Astrocyte (in vitro differentiated cells and primary cell): ENCODE results near the gene CXCL8. TPM values are rescaled to one million over a fixed set of nuclear protein-coding genes. Genes with fewer than 3 reads are reported as not detected.

Experiments
- DNase-seq: peaks from one replicate; pipeline ENCODE4 v3.0.0-alpha.2; 2010; ENCODE audit warnings: low read depth
- FAIRE-seq: peaks from 2 replicates; lab custom pipeline; 2011; peaks lifted over from hg19 to GRCh38; lab: Jason Lieb, UNC
- H2AFZ ChIP-seq: 2 replicates; pipeline ENCODE4 v1.6.0; 2012; ENCODE audit warnings: low read depth, low read length, inconsistent platforms
- H3K27ac ChIP-seq: 2 replicates; pipeline ENCODE4 v1.5.1; 2011; ENCODE audit warnings: low read depth, low read length, inconsistent platforms
- H3K27me3 ChIP-seq: 2 replicates; pipeline ENCODE4 v1.6.0; 2011; ENCODE audit warnings: low read length, inconsistent platforms; ENCODE audit not compliant: insufficient read depth
- H3K36me3 ChIP-seq: 2 replicates; pipeline ENCODE4 v1.5.1; 2011; ENCODE audit warnings: low read length, inconsistent platforms; ENCODE audit not compliant: insufficient read depth
- H3K4me1 ChIP-seq: 2 replicates; pipeline ENCODE4 v1.5.1; 2011; ENCODE audit warnings: low read length, inconsistent platforms; ENCODE audit not compliant: insufficient read depth
- H3K4me2 ChIP-seq: 2 replicates; pipeline ENCODE4 v1.6.0; 2012; ENCODE audit warnings: low read length, inconsistent platforms
- H3K4me3 ChIP-seq: 2 replicates; pipeline ENCODE4 v1.5.1; 2011; ENCODE audit warnings: low read depth, mild to moderate bottlenecking, low read length, inconsistent platforms; ENCODE audit not compliant: insufficient read depth
- H3K79me2 ChIP-seq: 2 replicates; pipeline ENCODE4 v1.6.0; 2012; ENCODE audit warnings: mild to moderate bottlenecking, low read length, inconsistent platforms; ENCODE audit not compliant: insufficient read depth
- H3K9ac ChIP-seq: 2 replicates; pipeline ENCODE4 v1.6.0; 2012; ENCODE audit warnings: mild to moderate bottlenecking, low read length, inconsistent platforms
- H3K9me3 ChIP-seq: 2 replicates; pipeline ENCODE4 v1.5.1; 2012; ENCODE audit warnings: low read depth, mild to moderate bottlenecking, low read length, inconsistent platforms; ENCODE audit not compliant: insufficient read depth
- H4K20me1 ChIP-seq: 2 replicates; pipeline ENCODE4 v1.6.0; 2012; ENCODE audit warnings: low read length, inconsistent platforms; ENCODE audit not compliant: insufficient read depth
- H3K27ac Mint-ChIP-seq: one replicate; pipeline ENCODE4 v1.8.0; 2021; ENCODE audit warnings: mild to moderate bottlenecking, mixed read lengths; ENCODE audit not compliant: unreplicated experiment
- H3K27me3 Mint-ChIP-seq: one replicate; pipeline ENCODE4 v1.8.0; 2021; ENCODE audit warnings: low read depth, mixed read lengths; ENCODE audit not compliant: unreplicated experiment
- H3K36me3 Mint-ChIP-seq: one replicate; pipeline ENCODE4 v1.8.0; 2021; ENCODE audit warnings: low read depth, mixed read lengths; ENCODE audit not compliant: unreplicated experiment
- H3K4me1 Mint-ChIP-seq: one replicate; pipeline ENCODE4 v1.8.0; 2021; ENCODE audit warnings: low read depth, mixed read lengths; ENCODE audit not compliant: unreplicated experiment
- H3K4me3 Mint-ChIP-seq: one replicate; pipeline ENCODE4 v1.8.0; 2021; ENCODE audit warnings: mild to moderate bottlenecking, moderate library complexity, mixed read lengths; ENCODE audit not compliant: unreplicated experiment
- H3K9me3 Mint-ChIP-seq: one replicate; pipeline ENCODE4 v1.8.0; 2021; ENCODE audit warnings: mild to moderate bottlenecking, mixed read lengths; ENCODE audit not compliant: unreplicated experiment
- EZH2 ChIP-seq: IDR thresholded peaks from 2 replicates; pipeline ENCODE4 v1.6.1; 2012; ENCODE audit warnings: mild to moderate bottlenecking, low read length, inconsistent platforms; ENCODE audit not compliant: insufficient read depth
- total RNA-seq: library from RNA; stranded (reverse); gene quantifications from 2 replicates; pipeline ENCODE4 v1.2.1, GENCODE V29; 2021
- TF ChIP-seq, protein P1 (sequence below): IDR thresholded peaks from 2 replicates; pipeline ENCODE4 v1.5.1; 2011; ENCODE audit warnings: low read depth, mild to moderate bottlenecking, inconsistent platforms, low read length, moderate library complexity; ENCODE audit not compliant: insufficient read depth

Gene CXCL8
- total RNA-seq, 1 donor from 2014 or later: 1.5 TPM

DNA sequence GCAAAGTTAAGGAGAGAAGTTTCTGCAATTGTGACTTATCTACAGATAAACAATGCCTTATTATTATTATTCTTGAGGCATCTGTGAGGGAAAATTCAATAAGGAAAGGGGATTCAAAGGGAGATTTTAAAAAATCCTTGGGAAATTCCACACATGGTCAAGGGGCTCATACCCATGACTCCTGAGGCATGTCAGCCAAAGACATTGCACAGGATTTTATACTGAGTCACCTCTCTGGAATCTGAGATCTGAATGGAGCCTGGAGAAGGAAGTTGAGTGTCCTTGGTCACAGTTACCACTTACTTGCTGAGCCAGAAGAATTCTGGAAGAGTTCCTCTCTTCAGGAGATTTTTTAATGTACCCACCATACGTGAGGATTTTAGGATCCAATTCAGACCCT, 14.4 kb upstream of the CXCL8 start:
- no peaks in the 10 kb centered on the region for H3K9me3 ChIP-seq
- TF ChIP-seq, protein P1, sequence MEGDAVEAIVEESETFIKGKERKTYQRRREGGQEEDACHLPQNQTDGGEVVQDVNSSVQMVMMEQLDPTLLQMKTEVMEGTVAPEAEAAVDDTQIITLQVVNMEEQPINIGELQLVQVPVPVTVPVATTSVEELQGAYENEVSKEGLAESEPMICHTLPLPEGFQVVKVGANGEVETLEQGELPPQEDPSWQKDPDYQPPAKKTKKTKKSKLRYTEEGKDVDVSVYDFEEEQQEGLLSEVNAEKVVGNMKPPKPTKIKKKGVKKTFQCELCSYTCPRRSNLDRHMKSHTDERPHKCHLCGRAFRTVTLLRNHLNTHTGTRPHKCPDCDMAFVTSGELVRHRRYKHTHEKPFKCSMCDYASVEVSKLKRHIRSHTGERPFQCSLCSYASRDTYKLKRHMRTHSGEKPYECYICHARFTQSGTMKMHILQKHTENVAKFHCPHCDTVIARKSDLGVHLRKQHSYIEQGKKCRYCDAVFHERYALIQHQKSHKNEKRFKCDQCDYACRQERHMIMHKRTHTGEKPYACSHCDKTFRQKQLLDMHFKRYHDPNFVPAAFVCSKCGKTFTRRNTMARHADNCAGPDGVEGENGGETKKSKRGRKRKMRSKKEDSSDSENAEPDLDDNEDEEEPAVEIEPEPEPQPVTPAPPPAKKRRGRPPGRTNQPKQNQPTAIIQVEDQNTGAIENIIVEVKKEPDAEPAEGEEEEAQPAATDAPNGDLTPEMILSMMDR: no peak
- no peak for TF ChIP-seq EZH2
- no peak overlapping the region for H2AFZ ChIP-seq
- no peaks in the 10 kb centered on the region for H3K79me2 ChIP-seq
- peaks cover 19% of the 10 kb centered on the region for H3K4me1 ChIP-seq
- H3K4me2 ChIP-seq: peak overlapping the region; percentile 57
- peak overlapping the region; percentile 15 for H3K9ac ChIP-seq
- no peaks in the 10 kb centered on the region for H4K20me1 ChIP-seq
- H3K27ac ChIP-seq: peak overlapping the region; percentile 76
- H3K27me3 ChIP-seq: no peaks in the 10 kb centered on the region
- H3K36me3 Mint-ChIP-seq: no peaks in the 10 kb centered on the region
- H3K4me1 Mint-ChIP-seq: peaks cover 36% of the 10 kb centered on the region
- H3K36me3 ChIP-seq: no peaks in the 10 kb centered on the region
- peak overlapping the region; percentile 97 for H3K27ac Mint-ChIP-seq
- DNase-seq (peak; percentile 93), FAIRE-seq (peak; percentile 95)
- H3K4me3 Mint-ChIP-seq: no peak overlapping the region
- no peaks in the 10 kb centered on the region for H3K27me3 Mint-ChIP-seq
- no peaks in the 10 kb centered on the region for H3K9me3 Mint-ChIP-seq
- no peak overlapping the region for H3K4me3 ChIP-seq

DNA sequence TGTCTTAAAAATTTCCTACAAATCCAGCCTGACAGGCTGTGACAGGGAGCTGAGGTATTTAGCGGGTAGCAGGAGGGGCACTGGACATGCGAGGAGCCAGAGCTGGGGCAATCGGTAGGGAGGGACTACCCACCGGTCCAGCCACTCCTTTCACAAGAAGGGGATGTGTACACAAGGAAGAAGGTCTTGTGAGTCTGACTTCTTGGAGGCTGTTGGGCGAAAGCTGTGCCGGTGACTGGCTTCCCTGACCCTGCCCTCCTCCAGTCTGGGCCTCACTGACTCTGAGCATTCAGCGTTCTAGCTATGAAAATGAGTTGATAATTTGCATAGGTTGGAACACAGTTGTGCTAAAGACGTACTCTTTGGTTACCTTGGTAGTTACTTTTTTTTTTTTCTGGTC, 12.7 kb upstream of the CXCL8 start:
- no peaks in the 10 kb centered on the region for H3K27me3 Mint-ChIP-seq
- DNase-seq (no peak), FAIRE-seq (no peak)
- no peak overlapping the region for H2AFZ ChIP-seq
- peaks cover 12% of the 10 kb centered on the region for H3K4me1 ChIP-seq
- TF ChIP-seq, protein P1: no peak
- TF ChIP-seq EZH2: no peak
- no peaks in the 10 kb centered on the region for H3K36me3 ChIP-seq
- no peak overlapping the region for H3K4me2 ChIP-seq
- H3K79me2 ChIP-seq: no peaks in the 10 kb centered on the region
- H4K20me1 ChIP-seq: no peaks in the 10 kb centered on the region
- no peak overlapping the region for H3K9ac ChIP-seq
- H3K36me3 Mint-ChIP-seq: no peaks in the 10 kb centered on the region
- no peak overlapping the region for H3K27ac ChIP-seq
- H3K4me3 Mint-ChIP-seq: no peak overlapping the region
- H3K4me3 ChIP-seq: no peak overlapping the region
- peak overlapping the region; percentile 56 for H3K27ac Mint-ChIP-seq
- H3K27me3 ChIP-seq: no peaks in the 10 kb centered on the region
- peaks cover 34% of the 10 kb centered on the region for H3K4me1 Mint-ChIP-seq
- no peaks in the 10 kb centered on the region for H3K9me3 Mint-ChIP-seq
- no peaks in the 10 kb centered on the region for H3K9me3 ChIP-seq

- no peaks in the 10 kb centered on the region for H3K36me3 Mint-ChIP-seq
- peaks cover 31% of the 10 kb centered on the region for H3K4me1 Mint-ChIP-seq
- H3K9me3 Mint-ChIP-seq: no peaks in the 10 kb centered on the region
- Histone ChIP-seq H3K27me3 (no peaks in the 10 kb centered on the region), H3K4me3 (no peak overlapping the region), H3K79me2 (no peaks in the 10 kb centered on the region), H3K9ac (no peak overlapping the region), H3K27ac (no peak overlapping the region), H3K4me1 (peaks cover 12% of the 10 kb centered on the region), H3K9me3 (no peaks in the 10 kb centered on the region), H2AFZ (no peak overlapping the region), H4K20me1 (no peaks in the 10 kb centered on the region), H3K36me3 (no peaks in the 10 kb centered on the region), H3K4me2 (no peak overlapping the region)
- no peaks in the 10 kb centered on the region for H3K27me3 Mint-ChIP-seq
- no peak for DNase-seq
- H3K4me3 Mint-ChIP-seq: no peak overlapping the region
- no peak overlapping the region for H3K27ac Mint-ChIP-seq
- TF ChIP-seq, protein P1: no peak
- no peak for TF ChIP-seq EZH2
- FAIRE-seq: no peak
Observed at GRCh38 chr4:73728091-73728741, 12.2 kb upstream of the CXCL8 start.
